GM21529 (cell line): ENCODE data around the gene PLGRKT.
"Not testable (repeated sequence)": the region's sequence is repeated elsewhere in the genome, so short reads cannot be mapped to it uniquely, and the experiment has no call there.

ENCODE experiments used
- ATAC-seq: cut with Tn5 transposase; IDR thresholded peaks from one replicate; pipeline ENCODE4 v1.9.1; 2021; ENCODE audit not compliant: unreplicated experiment

Gene PLGRKT, protein sequence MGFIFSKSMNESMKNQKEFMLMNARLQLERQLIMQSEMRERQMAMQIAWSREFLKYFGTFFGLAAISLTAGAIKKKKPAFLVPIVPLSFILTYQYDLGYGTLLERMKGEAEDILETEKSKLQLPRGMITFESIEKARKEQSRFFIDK

GRCh38 chr9:5437254-5438216 is at the start of gene PLGRKT:
TSS of gene PLGRKT (minus strand) at chr9:5437925. CDS start at chr9:5431977, 5,948 bp downstream.
- ATAC-seq = peak; percentile 83

GRCh38 chr9:5486988-5487387 is 49.3 kb upstream of the PLGRKT start:
- ATAC-seq = no peak

- ATAC-seq = no peak
Measured at GRCh38 chr9:5485378-5486085, 47.8 kb upstream of the PLGRKT start.

- ATAC-seq = no peak
Measured at GRCh38 chr9:5483306-5483705, 45.6 kb upstream of the PLGRKT start.

DNA sequence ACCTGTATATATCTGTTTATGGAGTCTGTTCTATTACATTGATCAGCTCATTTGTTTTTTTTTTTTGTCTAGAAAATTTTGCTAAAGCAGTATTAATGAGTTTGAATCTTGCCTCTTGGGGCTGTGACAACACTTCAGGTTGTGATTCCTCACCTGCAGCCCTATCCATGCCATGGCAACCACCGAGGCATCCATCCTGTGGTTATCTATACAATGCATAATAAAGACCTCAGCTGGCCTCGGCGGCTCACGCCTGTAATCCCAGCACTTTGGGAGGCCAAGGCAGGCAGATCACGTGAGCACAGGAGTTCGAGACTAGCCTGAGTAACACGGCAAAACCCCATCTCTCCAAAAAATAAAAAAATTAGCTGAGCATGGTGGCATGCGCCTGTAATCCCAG is 44.5 kb upstream of the PLGRKT start:
- ATAC-seq = no peak

- no peak for ATAC-seq
Measured at GRCh38 chr9:5481322-5482040, 43.8 kb upstream of the PLGRKT start.

DNA sequence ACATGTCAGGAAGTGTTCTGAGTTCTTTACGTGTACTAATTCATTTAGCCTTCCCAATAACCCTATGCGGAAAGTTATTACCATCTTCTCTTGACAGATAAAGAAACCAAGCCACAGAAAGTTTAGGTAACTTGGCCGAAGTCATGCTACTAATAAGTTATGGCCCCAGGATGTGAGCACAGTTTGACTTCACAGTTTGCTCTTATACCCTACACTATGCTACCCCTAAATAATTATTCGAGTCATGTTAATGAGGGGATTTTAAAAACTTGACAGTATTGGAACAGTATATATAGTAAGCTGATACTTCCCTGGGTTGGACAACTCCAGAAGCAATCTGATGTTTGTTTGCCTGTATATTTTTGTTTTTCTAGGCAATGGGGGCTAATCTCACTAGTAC is 43.2 kb upstream of the PLGRKT start:
- no peak for ATAC-seq

DNA sequence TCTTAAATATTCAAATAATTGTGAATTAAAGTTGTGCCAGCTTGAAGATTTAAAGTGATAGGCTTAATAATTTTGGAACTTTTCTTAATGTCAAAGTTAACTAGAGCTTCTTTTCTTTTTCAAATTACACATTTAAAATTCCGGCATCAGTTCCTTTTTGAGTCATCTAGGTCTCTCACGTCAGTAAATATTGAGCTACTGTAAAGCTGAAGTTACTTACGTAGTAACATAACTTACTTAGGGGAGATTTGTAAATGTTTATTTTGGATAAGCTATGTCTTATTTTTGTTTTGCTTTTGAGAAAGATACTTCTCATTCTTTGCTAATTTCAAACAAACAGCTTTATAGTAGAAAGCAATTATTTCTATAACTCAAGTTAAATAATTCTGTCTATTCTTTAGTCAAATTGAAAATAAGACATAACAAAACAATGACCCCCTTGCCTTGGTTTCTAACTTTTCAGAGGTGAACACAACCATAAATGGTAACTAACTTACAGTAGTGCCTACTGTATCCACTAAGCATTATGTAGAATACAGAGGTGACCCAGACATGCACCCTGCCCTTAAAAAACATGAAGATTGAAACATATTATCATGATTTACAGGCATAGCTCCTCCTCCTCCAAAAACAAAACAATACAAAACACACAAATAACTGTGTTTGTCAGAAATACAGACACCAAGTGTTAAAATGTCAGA is 42.4 kb upstream of the PLGRKT start:
- ATAC-seq = peak; percentile 66

- no peak for ATAC-seq
Measured at GRCh38 chr9:5478206-5478605, 40.5 kb upstream of the PLGRKT start.

GRCh38 chr9:5475611-5476010 is 37.9 kb upstream of the PLGRKT start:
- ATAC-seq = not testable (repeated sequence)

GRCh38 chr9:5470816-5471215 is 33.1 kb upstream of the PLGRKT start:
- no peak for ATAC-seq

GRCh38 chr9:5470122-5470521 is 32.4 kb upstream of the PLGRKT start:
- no peak for ATAC-seq

GRCh38 chr9:5468850-5469249 is 31.1 kb upstream of the PLGRKT start:
- ATAC-seq = no peak

DNA sequence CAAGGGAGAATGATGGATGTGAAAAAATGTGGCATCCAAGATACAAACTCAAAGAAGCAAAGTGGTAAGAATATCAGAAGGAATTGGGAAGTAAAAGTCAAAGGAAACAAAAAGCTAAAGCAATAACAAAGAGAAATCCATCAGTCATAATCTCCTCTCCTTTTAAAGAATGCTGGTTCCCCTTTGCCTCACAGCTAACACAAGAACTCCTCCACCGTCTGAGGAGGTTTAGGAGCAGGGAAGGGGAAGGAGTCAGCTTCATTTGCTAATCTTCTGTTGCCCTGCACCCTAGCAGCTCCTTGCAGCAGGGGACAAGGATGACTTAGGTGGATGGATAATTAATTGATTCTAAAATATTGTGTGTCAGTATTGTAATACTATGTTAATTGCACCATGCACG is 29.0 kb upstream of the PLGRKT start:
- no peak for ATAC-seq

GRCh38 chr9:5466005-5466404 is 28.3 kb upstream of the PLGRKT start:
- no peak for ATAC-seq

DNA sequence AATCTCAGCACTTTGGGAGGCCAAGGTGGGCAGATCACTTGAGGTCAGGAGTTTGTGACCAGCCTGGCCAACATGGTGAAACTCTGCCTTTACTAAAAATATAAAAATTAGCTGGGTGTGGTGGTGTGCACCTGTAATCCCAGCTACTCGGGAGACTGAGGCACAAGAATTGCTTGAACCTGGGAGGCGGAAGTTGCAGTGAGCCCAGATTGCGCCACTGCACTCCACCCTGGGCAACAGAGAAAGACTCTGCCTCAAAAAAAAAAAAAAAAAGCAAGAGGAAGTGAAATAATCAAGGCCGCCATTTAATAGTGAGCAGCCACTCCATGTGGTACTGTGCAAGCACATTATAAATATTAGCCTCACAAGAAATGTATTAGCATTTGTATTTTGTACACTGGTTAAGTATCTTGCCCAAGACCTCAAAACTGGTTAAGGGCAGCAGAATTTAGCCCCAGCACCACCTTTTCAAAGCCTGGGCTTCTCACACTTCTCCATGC is 27.2 kb upstream of the PLGRKT start:
- not testable (repeated sequence) for ATAC-seq

DNA sequence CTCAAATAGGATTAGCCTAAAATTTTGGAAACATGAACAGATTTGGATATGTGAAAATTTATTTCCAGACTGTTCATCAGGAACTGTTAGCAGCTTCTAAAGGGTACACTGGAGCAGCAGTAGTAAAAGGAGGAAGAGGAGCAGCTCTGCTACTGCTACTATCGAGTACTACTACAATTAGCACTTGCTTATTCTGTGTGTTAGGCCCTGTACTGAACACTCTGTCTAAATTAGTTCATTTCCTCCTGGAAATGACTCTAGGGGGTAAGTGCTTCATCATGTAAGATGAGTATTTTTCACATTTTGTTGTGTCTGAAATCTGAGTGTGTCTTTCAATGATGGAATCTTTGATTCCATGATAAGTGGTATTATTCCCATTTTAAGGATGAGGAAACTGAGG is 22.4 kb upstream of the PLGRKT start:
- no peak for ATAC-seq

- peak; percentile 80 for ATAC-seq
Measured at GRCh38 chr9:5459289-5459829, 21.6 kb upstream of the PLGRKT start.

- no peak for ATAC-seq
Measured at GRCh38 chr9:5455181-5455580, 17.5 kb upstream of the PLGRKT start.

DNA sequence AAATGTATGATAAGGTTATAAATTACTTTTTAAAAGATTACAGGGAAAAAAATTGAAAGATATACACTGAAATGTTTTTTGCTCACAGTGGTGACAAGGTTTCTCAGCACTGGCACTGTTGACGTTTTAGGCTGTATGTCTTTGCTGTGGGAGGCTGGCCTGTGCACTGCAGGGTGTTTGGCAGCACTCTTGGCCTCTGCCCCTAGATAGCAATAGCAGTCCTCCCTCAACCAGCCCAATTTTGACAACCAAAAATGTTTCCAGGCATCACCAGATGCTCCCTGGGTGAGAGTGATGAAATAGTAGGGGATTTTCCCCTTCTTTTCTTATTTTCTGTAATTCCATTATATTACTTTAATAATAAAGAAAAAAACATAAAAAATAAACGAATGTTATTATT is 15.9 kb upstream of the PLGRKT start:
- ATAC-seq = peak; percentile 35
